KMS-11 (cell line): ENCODE measurements around the gene KLHL6.

ENCODE experiments used
- H2AFZ ChIP-seq: fragments of 200-600 bp; sonication (generic); 2 replicates; pipeline ENCODE4 v1.6.1; 2016; ENCODE audit warnings: antibody characterized with exemption, mixed run types, low read depth
- H3K27ac ChIP-seq: fragments of 200-600 bp; sonication (generic); 2 replicates; pipeline ENCODE4 v1.6.1; 2016; ENCODE audit warnings: mild to moderate bottlenecking, mixed run types
- H3K27me3 ChIP-seq: fragments of 200-600 bp; sonication (generic); 2 replicates; pipeline ENCODE4 v1.6.1; 2017; ENCODE audit warnings: mild to moderate bottlenecking, low read depth, mixed run types, moderate library complexity; ENCODE audit not compliant: insufficient read depth
- H3K36me3 ChIP-seq: fragments of 200-600 bp; sonication (generic); 2 replicates; pipeline ENCODE4 v1.6.1; 2017; ENCODE audit warnings: mild to moderate bottlenecking, mixed run types; ENCODE audit not compliant: insufficient read depth
- H3K4me1 ChIP-seq: fragments of 200-600 bp; sonication (generic); 2 replicates; pipeline ENCODE4 v1.6.1; 2016; ENCODE audit warnings: mild to moderate bottlenecking, low read depth, mixed run types; ENCODE audit not compliant: poor library complexity, severe bottlenecking
- H3K4me2 ChIP-seq: fragments of 200-600 bp; sonication (generic); 2 replicates; pipeline ENCODE4 v1.7.0; 2016; ENCODE audit warnings: mild to moderate bottlenecking, mixed run types
- H3K4me3 ChIP-seq: fragments of 200-600 bp; sonication (generic); IDR thresholded peaks from 2 replicates; pipeline ENCODE4 v1.6.1; 2017; ENCODE audit warnings: low read depth, low read length, mixed read lengths; ENCODE audit not compliant: insufficient read depth
- H3K79me2 ChIP-seq: fragments of 200-600 bp; sonication (generic); 2 replicates; pipeline ENCODE4 v1.6.1; 2016; ENCODE audit warnings: low read depth, mixed run types; ENCODE audit not compliant: insufficient read depth
- H3K9ac ChIP-seq: fragments of 200-600 bp; sonication (generic); 2 replicates; pipeline ENCODE4 v1.6.1; 2016; ENCODE audit warnings: mild to moderate bottlenecking, mixed run types
- H4K20me1 ChIP-seq: fragments of 200-600 bp; sonication (generic); 2 replicates; pipeline ENCODE4 v1.6.1; 2016; ENCODE audit warnings: mild to moderate bottlenecking, mixed run types; ENCODE audit not compliant: insufficient read depth
- CTCF ChIP-seq: fragments of 200-600 bp; sonication (generic); conservative IDR thresholded peaks from 2 replicates; pipeline ENCODE4 v1.6.1; 2017; ENCODE audit warnings: low read depth, mild to moderate bottlenecking, antibody characterized with exemption, low read length, moderate library complexity, mixed read lengths

The KLHL6 gene

GRCh38 chr3:183486472-183486871 lies 69.0 kb downstream of the KLHL6 start:
- no peak overlapping the region for H3K9ac ChIP-seq
- no peaks in the 10 kb centered on the region for H4K20me1 ChIP-seq
- no peak overlapping the region for H3K4me2 ChIP-seq
- peaks cover 8% of the 10 kb centered on the region for H3K4me1 ChIP-seq
- no peak overlapping the region for H2AFZ ChIP-seq
- no peaks in the 10 kb centered on the region for H3K79me2 ChIP-seq
- no peak overlapping the region for H3K4me3 ChIP-seq
- no peaks in the 10 kb centered on the region for H3K27me3 ChIP-seq
- no peaks in the 10 kb centered on the region for H3K36me3 ChIP-seq
- TF ChIP-seq CTCF: no peak
- H3K27ac ChIP-seq: no peak overlapping the region

- Histone ChIP-seq H3K36me3 (no peaks in the 10 kb centered on the region), H3K27ac (no peak overlapping the region), H4K20me1 (no peaks in the 10 kb centered on the region), H3K4me3 (no peak overlapping the region), H3K27me3 (no peaks in the 10 kb centered on the region), H3K4me1 (peaks cover 8% of the 10 kb centered on the region), H3K4me2 (no peak overlapping the region), H3K79me2 (no peaks in the 10 kb centered on the region), H2AFZ (no peak overlapping the region), H3K9ac (no peak overlapping the region)
- TF ChIP-seq CTCF: no peak
These were observed 69.9 kb downstream of the KLHL6 start for GRCh38 chr3:183485585-183485984.

GRCh38 chr3:183485093-183485492 lies 70.4 kb downstream of the KLHL6 start:
- Histone ChIP-seq H3K27ac (no peak overlapping the region), H3K4me1 (peaks cover 8% of the 10 kb centered on the region), H3K9ac (no peak overlapping the region), H3K36me3 (no peaks in the 10 kb centered on the region), H4K20me1 (no peaks in the 10 kb centered on the region), H3K4me3 (no peak overlapping the region), H3K79me2 (no peaks in the 10 kb centered on the region), H2AFZ (no peak overlapping the region), H3K27me3 (no peaks in the 10 kb centered on the region), H3K4me2 (no peak overlapping the region)
- no peak for TF ChIP-seq CTCF

GRCh38 chr3:183484431-183485075 lies 71.0 kb downstream of the KLHL6 start:
- no peaks in the 10 kb centered on the region for H4K20me1 ChIP-seq
- no peaks in the 10 kb centered on the region for H3K79me2 ChIP-seq
- no peak for TF ChIP-seq CTCF
- no peak overlapping the region for H2AFZ ChIP-seq
- H3K4me3 ChIP-seq: no peak overlapping the region
- H3K36me3 ChIP-seq: no peaks in the 10 kb centered on the region
- no peak overlapping the region for H3K4me2 ChIP-seq
- no peaks in the 10 kb centered on the region for H3K27me3 ChIP-seq
- H3K9ac ChIP-seq: no peak overlapping the region
- peaks cover 8% of the 10 kb centered on the region for H3K4me1 ChIP-seq
- no peak overlapping the region for H3K27ac ChIP-seq
